CD4-positive, alpha-beta T cell (primary cell): ENCODE results near the gene FBLN5. TPM values are rescaled to one million over a fixed set of nuclear protein-coding genes. Genes with fewer than 3 reads are reported as not detected.

ENCODE experiments used
- ATAC-seq: fragments of 200-7000 bp; cut with Tn5 transposase; one replicate; pipeline ENCODE4 v1.10.0; 2022; ENCODE audit warnings: mild to moderate bottlenecking; ENCODE audit not compliant: poor library complexity
- CTCF ChIA-PET: fragments of 350-600 bp; sonication (Branson Sonifier 250); formaldehyde crosslinking; loops from one replicate; lab custom pipeline; 2021; ENCODE audit warnings: antibody characterized with exemption, inconsistent platforms; lab: Charles Lee
- POLR2A ChIA-PET: fragments of 350-600 bp; sonication (Branson Sonifier 250); formaldehyde crosslinking; loops from one replicate; lab custom pipeline; 2021; ENCODE audit warnings: antibody characterized with exemption, inconsistent platforms; lab: Charles Lee
- DNase-seq, 14 experiments: peaks; one replicate each; pipeline ENCODE4 v3.0.0-alpha.2; 2013 to 2020; ENCODE audit warnings: mixed read lengths in 2 of 14
- H3K27ac ChIP-seq, 2 donors: one replicate each; pipeline versions ENCODE4 v1.5.1 to v1.7.0; 2013; ENCODE audit warnings: low read length in 2 of 2, low read depth in 1 of 2, mild to moderate bottlenecking in 1 of 2
- H3K27me3 ChIP-seq, 2 experiments: 1 replicate in 1 of 2; 2 replicates in 1 of 2; pipeline versions ENCODE4 v1.6.1 to v1.7.0; 2013; ENCODE audit warnings: low read length in 2 of 2, control low read depth in 1 of 2, mild to moderate bottlenecking in 1 of 2, moderate library complexity in 1 of 2; ENCODE audit not compliant: insufficient read depth in 2 of 2, control insufficient read depth in 1 of 2
- H3K36me3 ChIP-seq: one replicate; pipeline ENCODE4 v1.6.1; 2013; ENCODE audit warnings: low read length, control low read depth; ENCODE audit not compliant: insufficient read depth
- H3K4me1 ChIP-seq: one replicate; pipeline ENCODE4 v1.6.1; 2013; ENCODE audit warnings: low read length, control low read depth; ENCODE audit not compliant: insufficient read depth
- H3K4me3 ChIP-seq: one replicate; pipeline ENCODE4 v1.5.1; 2013; ENCODE audit warnings: mild to moderate bottlenecking, low read length, moderate library complexity
- H3K9me3 ChIP-seq, 2 experiments: 1 replicate in 1 of 2; 2 replicates in 1 of 2; pipeline versions ENCODE4 v1.6.1 to v1.7.0; 2013; ENCODE audit warnings: low read length in 2 of 2, mild to moderate bottlenecking in 2 of 2, control low read depth in 1 of 2, moderate library complexity in 1 of 2; ENCODE audit not compliant: control insufficient read depth in 1 of 2, insufficient read depth in 1 of 2
- H3K27ac Mint-ChIP-seq: one replicate; pipeline ENCODE4 v1.8.0; 2020; ENCODE audit warnings: mixed read lengths
- H3K27me3 Mint-ChIP-seq: one replicate; pipeline ENCODE4 v1.8.0; 2021; ENCODE audit warnings: mixed read lengths
- H3K36me3 Mint-ChIP-seq: one replicate; pipeline ENCODE4 v1.8.0; 2021; ENCODE audit warnings: low read depth, mixed read lengths
- H3K4me1 Mint-ChIP-seq: one replicate; pipeline ENCODE4 v1.8.0; 2021; ENCODE audit warnings: low read depth, mixed read lengths
- H3K4me3 Mint-ChIP-seq: one replicate; pipeline ENCODE4 v1.8.0; 2020; ENCODE audit warnings: mild to moderate bottlenecking, mixed read lengths
- H3K9me3 Mint-ChIP-seq: one replicate; pipeline ENCODE4 v1.8.0; 2020; ENCODE audit warnings: mixed read lengths
- CTCF ChIP-seq: fragments of 200-600 bp; IDR thresholded peaks from one replicate; pipeline ENCODE4 v1.8.0; 2022; ENCODE audit warnings: antibody characterized with exemption, mild to moderate bottlenecking
- intact Hi-C, 2 experiments: fragments of 100-400 bp; cut with DNase I in 1 of 2; cut with micrococcal nuclease in 1 of 2; formaldehyde crosslinking; loops; one replicate each; pipeline versions ENCODE4 v1.15.1 to v1.9.0; 2023 to 2025; cut with DNase I, micrococcal nuclease
- total RNA-seq, 174 experiments: library from RNA in 2 of 174; stranded (reverse) in 2 of 174; gene quantifications; one replicate each; pipeline ENCODE4 v1.2.3 and lab custom pipeline; 2021 to 2026

The FBLN5 gene
- total RNA-seq, 2 experiments from 2014 or later: 1.2 to 1.5 TPM

DNA sequence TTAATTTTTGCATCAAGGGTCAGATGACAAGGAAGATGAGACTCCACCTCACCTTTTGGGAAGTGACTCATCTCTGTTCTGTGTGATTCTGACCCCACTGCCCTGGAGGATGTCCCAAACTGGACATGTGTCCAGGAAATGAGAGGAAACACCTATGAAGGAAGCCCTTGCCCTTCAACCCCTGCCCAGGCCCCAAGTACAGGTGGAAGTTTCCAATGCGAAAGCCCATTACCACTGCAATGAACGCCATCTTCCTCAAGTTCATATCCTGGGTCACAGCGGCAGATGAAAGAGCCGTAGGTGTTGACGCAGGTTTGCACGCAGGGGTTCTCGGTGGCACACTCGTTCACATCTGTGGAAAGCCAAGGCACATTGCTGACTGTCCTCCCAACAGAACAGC, 60.5 kb downstream of the FBLN5 start:
- no peak for DNase-seq
- no peak for TF ChIP-seq CTCF
- ChIA-PET CTCF (no interaction called here), POLR2A (no interaction called here)
- no peak for ATAC-seq
- Mint-ChIP-seq H3K4me1 (peaks cover 46% of the 10 kb centered on the region), H3K27ac (no peak overlapping the region), H3K36me3 (no peaks in the 10 kb centered on the region), H3K27me3 (no peaks in the 10 kb centered on the region), H3K9me3 (no peaks in the 10 kb centered on the region), H3K4me3 (no peak overlapping the region)
- H3K9me3 ChIP-seq: no peaks in the 10 kb centered on the region
- H3K27me3 ChIP-seq: no peaks in the 10 kb centered on the region
- H3K4me1 ChIP-seq: peaks cover 32% of the 10 kb centered on the region
- no peak overlapping the region for H3K4me3 ChIP-seq
- no peaks in the 10 kb centered on the region for H3K36me3 ChIP-seq
- no peak overlapping the region for H3K27ac ChIP-seq
- intact Hi-C loops: no loop called here

- no peak for ATAC-seq
- Histone ChIP-seq H3K27me3 (no peaks in the 10 kb centered on the region), H3K9me3 (no peaks in the 10 kb centered on the region), H3K27ac (no peak overlapping the region), H3K36me3 (no peaks in the 10 kb centered on the region), H3K4me3 (no peak overlapping the region), H3K4me1 (peaks cover 29% of the 10 kb centered on the region)
- intact Hi-C loops: no loop called here
- H3K9me3 Mint-ChIP-seq: no peaks in the 10 kb centered on the region
- CTCF ChIA-PET: no interaction called here
- no peak for TF ChIP-seq CTCF
- no peak overlapping the region for H3K4me3 Mint-ChIP-seq
- peak overlapping the region; percentile 2 for H3K27ac Mint-ChIP-seq
- peaks cover 3% of the 10 kb centered on the region for H3K36me3 Mint-ChIP-seq
- no peak for DNase-seq
- H3K27me3 Mint-ChIP-seq: no peaks in the 10 kb centered on the region
- peaks cover 41% of the 10 kb centered on the region for H3K4me1 Mint-ChIP-seq
- POLR2A ChIA-PET: no interaction called here
Measured at GRCh38 chr14:91885839-91886238, 61.7 kb downstream of the FBLN5 start.

DNA sequence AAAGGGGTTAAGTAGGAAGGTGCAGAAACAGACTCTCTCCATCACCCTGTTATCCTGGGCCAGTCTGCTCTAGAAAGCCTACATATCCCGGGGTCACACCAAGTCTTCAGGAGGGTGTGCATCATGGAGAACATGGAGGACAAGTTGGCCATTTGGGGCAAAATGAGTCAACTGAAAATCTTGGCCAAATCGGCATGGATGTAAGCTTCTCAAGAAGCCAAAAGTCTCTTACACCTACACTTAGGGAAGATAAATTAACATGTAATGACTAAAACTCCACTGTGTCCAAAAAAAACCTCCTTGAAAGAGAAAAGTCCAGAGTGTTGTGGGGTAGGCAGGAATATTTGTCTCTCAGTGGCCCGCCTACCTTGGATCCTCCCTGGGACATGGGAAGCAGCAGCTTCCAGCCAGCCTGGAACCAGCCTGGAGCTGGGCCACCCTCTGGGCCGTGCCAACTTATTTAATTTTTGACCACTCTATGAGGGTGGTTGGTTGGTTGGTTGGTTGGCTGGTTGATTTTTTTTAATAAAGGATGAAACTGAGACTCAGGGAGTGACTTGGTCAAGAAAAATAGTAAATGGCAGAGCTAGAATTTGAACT, 62.3 kb downstream of the FBLN5 start:
- H3K27me3 Mint-ChIP-seq: no peaks in the 10 kb centered on the region
- POLR2A ChIA-PET: no interaction called here
- Histone ChIP-seq H3K9me3 (no peaks in the 10 kb centered on the region), H3K4me1 (peaks cover 29% of the 10 kb centered on the region), H3K4me3 (no peak overlapping the region), H3K36me3 (no peaks in the 10 kb centered on the region), H3K27me3 (no peaks in the 10 kb centered on the region), H3K27ac (no peak overlapping the region)
- intact Hi-C loops: no loop called here
- no peak for TF ChIP-seq CTCF
- H3K9me3 Mint-ChIP-seq: no peaks in the 10 kb centered on the region
- no peak overlapping the region for H3K4me3 Mint-ChIP-seq
- peaks cover 41% of the 10 kb centered on the region for H3K4me1 Mint-ChIP-seq
- peaks cover 4% of the 10 kb centered on the region for H3K36me3 Mint-ChIP-seq
- ATAC-seq (no peak), DNase-seq (no peak)
- CTCF ChIA-PET: interaction anchor here (1.0 kb wide), 1 partner anchor 51 kb away, joined by 3 read pairs; no protein-coding TSS in a partner anchor
- peak overlapping the region; percentile 2 for H3K27ac Mint-ChIP-seq
